ENCODE results near the gene IFNA21.
"Not testable (repeated sequence)": the region's sequence is repeated elsewhere in the genome, so short reads cannot be mapped to it uniquely, and the experiment has no call there.

The IFNA21 gene

GRCh38 chr9:21166560-21166959 lies at the start of gene IFNA21:
Gene IFNA21 (minus strand): TSS chr9:21166660. CDS start chr9:21166612, 48 bp downstream.
- DNase-seq: not testable (repeated sequence)

GRCh38 chr9:21213411-21214326 lies 47.2 kb upstream of the IFNA21 start:
- not testable (repeated sequence) for DNase-seq

- not testable (repeated sequence) for DNase-seq
Measured at GRCh38 chr9:21212160-21212559, 45.7 kb upstream of the IFNA21 start.

GRCh38 chr9:21210782-21211181 lies 44.3 kb upstream of the IFNA21 start:
- DNase-seq: not testable (repeated sequence)

- DNase-seq: no peak
Measured at GRCh38 chr9:21210311-21210710, 43.9 kb upstream of the IFNA21 start.

GRCh38 chr9:21207043-21207442 lies 40.6 kb upstream of the IFNA21 start, which contains the start of gene IFNA10:
Gene IFNA10 (minus strand): TSS chr9:21207143. CDS start chr9:21207097, 46 bp downstream.
- DNase-seq: not testable (repeated sequence)

GRCh38 chr9:21205204-21205603 lies 38.7 kb upstream of the IFNA21 start:
- DNase-seq: no peak

- DNase-seq: not testable (repeated sequence)
Measured at GRCh38 chr9:21202105-21202504, 35.6 kb upstream of the IFNA21 start, which contains the start of gene IFNA7. Gene IFNA7 (minus strand): TSS chr9:21202205. CDS start chr9:21202165, 40 bp downstream.

GRCh38 chr9:21194867-21195776 lies 28.7 kb upstream of the IFNA21 start:
- peak; percentile 40 to 46 for DNase-seq

- not testable (repeated sequence) for DNase-seq
Measured at GRCh38 chr9:21187487-21187886, 21.0 kb upstream of the IFNA21 start, which contains the start of gene IFNA4. Gene IFNA4 (minus strand): TSS chr9:21187587. CDS start chr9:21187531, 56 bp downstream.

- DNase-seq: not testable (repeated sequence)
Measured at GRCh38 chr9:21182810-21183736, 16.6 kb upstream of the IFNA21 start.

GRCh38 chr9:21174671-21175070 lies 8.2 kb upstream of the IFNA21 start:
- no peak for DNase-seq

- no peak for DNase-seq
Measured at GRCh38 chr9:21172156-21172555, 5.7 kb upstream of the IFNA21 start.

- DNase-seq: no peak
Measured at GRCh38 chr9:21171351-21171750, 4.9 kb upstream of the IFNA21 start.

- no peak for DNase-seq
Measured at GRCh38 chr9:21165516-21165915, 944 bp downstream of the IFNA21 start.

GRCh38 chr9:21160178-21160577 lies 6.3 kb downstream of the IFNA21 start:
- DNase-seq: no peak

- DNase-seq: no peak
Measured at GRCh38 chr9:21155501-21155900, 11.0 kb downstream of the IFNA21 start.

GRCh38 chr9:21154018-21154608 lies 12.3 kb downstream of the IFNA21 start:
- DNase-seq: no peak

- no peak for DNase-seq
Measured at GRCh38 chr9:21153336-21154017, 13.0 kb downstream of the IFNA21 start.

- no peak for DNase-seq
Measured at GRCh38 chr9:21144603-21145002, 21.9 kb downstream of the IFNA21 start.

GRCh38 chr9:21141427-21141882 lies 25.0 kb downstream of the IFNA21 start, which contains the start of gene IFNW1:
Gene IFNW1 (minus strand): TSS chr9:21141832. CDS start chr9:21141570, 262 bp downstream.
- no peak for DNase-seq
